Astrocyte (in vitro differentiated cells and primary cell): Measurements from ENCODE around the gene KRTAP5-1. TPM values are rescaled to one million over a fixed set of nuclear protein-coding genes. Genes with fewer than 3 reads are reported as not detected.

ENCODE experiments used
- DNase-seq: peaks from one replicate; pipeline ENCODE4 v3.0.0-alpha.2; 2010; ENCODE audit warnings: low read depth
- FAIRE-seq: peaks from 2 replicates; lab custom pipeline; 2011; peaks lifted over from hg19 to GRCh38; lab: Jason Lieb, UNC
- H2AFZ ChIP-seq: 2 replicates; pipeline ENCODE4 v1.6.0; 2012; ENCODE audit warnings: low read depth, low read length, inconsistent platforms
- H3K27ac ChIP-seq: 2 replicates; pipeline ENCODE4 v1.5.1; 2011; ENCODE audit warnings: low read depth, low read length, inconsistent platforms
- H3K27me3 ChIP-seq: 2 replicates; pipeline ENCODE4 v1.6.0; 2011; ENCODE audit warnings: low read length, inconsistent platforms; ENCODE audit not compliant: insufficient read depth
- H3K36me3 ChIP-seq: 2 replicates; pipeline ENCODE4 v1.5.1; 2011; ENCODE audit warnings: low read length, inconsistent platforms; ENCODE audit not compliant: insufficient read depth
- H3K4me1 ChIP-seq: 2 replicates; pipeline ENCODE4 v1.5.1; 2011; ENCODE audit warnings: low read length, inconsistent platforms; ENCODE audit not compliant: insufficient read depth
- H3K4me2 ChIP-seq: 2 replicates; pipeline ENCODE4 v1.6.0; 2012; ENCODE audit warnings: low read length, inconsistent platforms
- H3K4me3 ChIP-seq: 2 replicates; pipeline ENCODE4 v1.5.1; 2011; ENCODE audit warnings: low read depth, mild to moderate bottlenecking, low read length, inconsistent platforms; ENCODE audit not compliant: insufficient read depth
- H3K79me2 ChIP-seq: 2 replicates; pipeline ENCODE4 v1.6.0; 2012; ENCODE audit warnings: mild to moderate bottlenecking, low read length, inconsistent platforms; ENCODE audit not compliant: insufficient read depth
- H3K9ac ChIP-seq: 2 replicates; pipeline ENCODE4 v1.6.0; 2012; ENCODE audit warnings: mild to moderate bottlenecking, low read length, inconsistent platforms
- H3K9me3 ChIP-seq: 2 replicates; pipeline ENCODE4 v1.5.1; 2012; ENCODE audit warnings: low read depth, mild to moderate bottlenecking, low read length, inconsistent platforms; ENCODE audit not compliant: insufficient read depth
- H4K20me1 ChIP-seq: 2 replicates; pipeline ENCODE4 v1.6.0; 2012; ENCODE audit warnings: low read length, inconsistent platforms; ENCODE audit not compliant: insufficient read depth
- H3K27ac Mint-ChIP-seq: one replicate; pipeline ENCODE4 v1.8.0; 2021; ENCODE audit warnings: mild to moderate bottlenecking, mixed read lengths; ENCODE audit not compliant: unreplicated experiment
- H3K27me3 Mint-ChIP-seq: one replicate; pipeline ENCODE4 v1.8.0; 2021; ENCODE audit warnings: low read depth, mixed read lengths; ENCODE audit not compliant: unreplicated experiment
- H3K36me3 Mint-ChIP-seq: one replicate; pipeline ENCODE4 v1.8.0; 2021; ENCODE audit warnings: low read depth, mixed read lengths; ENCODE audit not compliant: unreplicated experiment
- H3K4me1 Mint-ChIP-seq: one replicate; pipeline ENCODE4 v1.8.0; 2021; ENCODE audit warnings: low read depth, mixed read lengths; ENCODE audit not compliant: unreplicated experiment
- H3K4me3 Mint-ChIP-seq: one replicate; pipeline ENCODE4 v1.8.0; 2021; ENCODE audit warnings: mild to moderate bottlenecking, moderate library complexity, mixed read lengths; ENCODE audit not compliant: unreplicated experiment
- H3K9me3 Mint-ChIP-seq: one replicate; pipeline ENCODE4 v1.8.0; 2021; ENCODE audit warnings: mild to moderate bottlenecking, mixed read lengths; ENCODE audit not compliant: unreplicated experiment
- EZH2 ChIP-seq: IDR thresholded peaks from 2 replicates; pipeline ENCODE4 v1.6.1; 2012; ENCODE audit warnings: mild to moderate bottlenecking, low read length, inconsistent platforms; ENCODE audit not compliant: insufficient read depth
- total RNA-seq: library from RNA; stranded (reverse); gene quantifications from 2 replicates; pipeline ENCODE4 v1.2.1, GENCODE V29; 2021
- TF ChIP-seq, protein P1 (sequence below): IDR thresholded peaks from 2 replicates; pipeline ENCODE4 v1.5.1; 2011; ENCODE audit warnings: low read depth, mild to moderate bottlenecking, inconsistent platforms, low read length, moderate library complexity; ENCODE audit not compliant: insufficient read depth

KRTAP5-1 gene
- total RNA-seq, 1 donor from 2014 or later, result not detected

DNA sequence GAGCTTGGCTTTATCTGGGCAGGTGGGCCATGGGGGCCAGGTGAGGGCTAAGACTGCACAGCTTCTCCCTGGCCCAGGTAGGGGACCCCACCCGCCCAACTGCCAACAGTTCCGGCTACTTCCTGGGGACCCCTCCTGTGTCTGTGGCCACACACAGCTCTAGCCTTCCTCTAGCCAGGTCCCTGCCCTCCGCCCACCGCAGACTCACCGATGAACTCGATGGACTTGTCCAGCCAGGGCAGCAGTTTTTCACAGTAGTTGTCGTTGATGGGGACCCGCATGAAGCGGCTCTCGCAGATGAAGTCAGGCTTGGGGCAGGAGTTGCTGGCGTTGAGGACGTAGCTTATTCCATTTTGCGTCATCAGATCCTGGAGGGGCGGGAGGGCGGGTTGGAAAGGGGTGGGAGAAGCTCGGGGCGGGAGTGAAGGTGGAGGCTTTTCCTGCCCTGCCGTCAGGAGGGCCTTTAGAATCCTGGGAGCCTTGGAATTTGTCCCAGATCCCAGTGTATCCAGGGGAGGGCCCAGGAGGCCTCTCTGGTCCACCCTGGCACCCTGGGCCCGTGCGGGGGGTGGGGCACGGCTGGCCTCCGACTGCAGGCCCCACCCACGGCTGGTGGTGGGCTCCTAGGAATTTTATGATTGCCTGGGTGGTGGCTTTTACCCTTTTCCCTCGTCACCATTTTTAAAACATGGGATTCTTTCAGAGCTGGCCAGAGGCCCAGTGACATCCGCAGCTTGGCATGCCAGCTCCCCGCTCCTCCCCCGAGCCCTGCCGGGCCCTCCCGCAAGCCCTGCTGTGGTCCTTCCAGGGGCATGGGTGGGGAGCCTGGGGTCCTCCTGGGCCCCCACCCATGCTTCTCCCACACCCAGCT is 26.9 kb downstream of the KRTAP5-1 start:
- peak overlapping the region; percentile 44 for H3K4me2 ChIP-seq
- H3K9ac ChIP-seq, result peak overlapping the region; percentile 57
- no peak for TF ChIP-seq EZH2
- TF ChIP-seq, protein P1, sequence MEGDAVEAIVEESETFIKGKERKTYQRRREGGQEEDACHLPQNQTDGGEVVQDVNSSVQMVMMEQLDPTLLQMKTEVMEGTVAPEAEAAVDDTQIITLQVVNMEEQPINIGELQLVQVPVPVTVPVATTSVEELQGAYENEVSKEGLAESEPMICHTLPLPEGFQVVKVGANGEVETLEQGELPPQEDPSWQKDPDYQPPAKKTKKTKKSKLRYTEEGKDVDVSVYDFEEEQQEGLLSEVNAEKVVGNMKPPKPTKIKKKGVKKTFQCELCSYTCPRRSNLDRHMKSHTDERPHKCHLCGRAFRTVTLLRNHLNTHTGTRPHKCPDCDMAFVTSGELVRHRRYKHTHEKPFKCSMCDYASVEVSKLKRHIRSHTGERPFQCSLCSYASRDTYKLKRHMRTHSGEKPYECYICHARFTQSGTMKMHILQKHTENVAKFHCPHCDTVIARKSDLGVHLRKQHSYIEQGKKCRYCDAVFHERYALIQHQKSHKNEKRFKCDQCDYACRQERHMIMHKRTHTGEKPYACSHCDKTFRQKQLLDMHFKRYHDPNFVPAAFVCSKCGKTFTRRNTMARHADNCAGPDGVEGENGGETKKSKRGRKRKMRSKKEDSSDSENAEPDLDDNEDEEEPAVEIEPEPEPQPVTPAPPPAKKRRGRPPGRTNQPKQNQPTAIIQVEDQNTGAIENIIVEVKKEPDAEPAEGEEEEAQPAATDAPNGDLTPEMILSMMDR, result no peak
- no peak overlapping the region for H3K4me3 Mint-ChIP-seq
- no peak overlapping the region for H2AFZ ChIP-seq
- no peak overlapping the region for H3K4me3 ChIP-seq
- peaks cover 55% of the 10 kb centered on the region for H4K20me1 ChIP-seq
- H3K4me1 Mint-ChIP-seq, result peaks cover 3% of the 10 kb centered on the region
- peaks cover 22% of the 10 kb centered on the region for H3K4me1 ChIP-seq
- H3K27ac Mint-ChIP-seq, result no peak overlapping the region
- no peaks in the 10 kb centered on the region for H3K79me2 ChIP-seq
- peaks cover 3% of the 10 kb centered on the region for H3K27me3 Mint-ChIP-seq
- peak overlapping the region; percentile 69 for H3K27ac ChIP-seq
- no peaks in the 10 kb centered on the region for H3K27me3 ChIP-seq
- no peaks in the 10 kb centered on the region for H3K36me3 ChIP-seq
- DNase-seq (peak; percentile 74), FAIRE-seq (no peak)
- no peaks in the 10 kb centered on the region for H3K9me3 Mint-ChIP-seq
- H3K9me3 ChIP-seq, result no peaks in the 10 kb centered on the region
- H3K36me3 Mint-ChIP-seq, result peaks cover 8% of the 10 kb centered on the region

DNA sequence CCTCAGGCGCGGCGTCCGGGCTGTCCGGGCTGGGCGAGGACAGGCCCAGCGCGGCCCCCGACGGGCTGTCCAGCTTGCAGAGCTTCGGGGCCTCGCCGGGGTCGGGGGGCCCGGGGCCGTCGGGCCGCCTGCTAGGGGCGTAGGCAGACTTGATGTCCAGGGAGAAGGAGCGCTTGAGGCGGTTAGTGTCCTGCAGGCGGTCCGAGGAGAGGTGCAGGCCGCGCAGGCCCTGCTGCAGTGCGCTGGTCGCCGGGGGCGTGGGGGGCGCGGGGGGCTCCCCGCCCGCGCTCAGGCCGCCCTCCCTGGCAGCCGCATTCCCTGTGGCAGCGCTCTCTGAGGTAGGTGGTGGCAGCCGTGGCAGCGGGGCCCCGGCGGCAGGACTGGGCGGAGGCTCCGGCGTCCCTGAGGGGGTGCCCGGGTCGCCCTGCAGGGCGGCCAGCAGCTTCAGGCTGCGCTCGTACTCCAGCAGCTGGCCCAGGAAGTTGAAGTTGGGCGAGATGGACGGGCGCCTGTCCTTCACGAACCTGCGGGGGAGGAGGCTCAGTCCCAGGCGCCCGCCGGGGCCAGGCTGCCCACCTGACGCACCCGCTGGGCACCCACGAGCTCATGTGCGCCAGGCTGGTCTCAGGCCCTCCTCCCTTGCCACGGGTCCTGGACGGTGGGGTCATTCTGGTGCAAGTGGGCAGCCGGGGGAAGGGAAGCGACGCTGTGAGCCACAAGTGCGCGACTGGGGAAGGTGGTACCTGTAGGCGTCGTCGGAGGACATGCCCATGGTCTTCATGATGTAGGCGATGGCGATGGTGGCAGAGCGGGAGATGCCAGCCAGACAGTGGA is 27.8 kb downstream of the KRTAP5-1 start:
- peak overlapping the region; percentile 44 for H3K4me2 ChIP-seq
- FAIRE-seq, result no peak
- H3K4me1 Mint-ChIP-seq, result peaks cover 3% of the 10 kb centered on the region
- no peak for DNase-seq
- H3K79me2 ChIP-seq, result no peaks in the 10 kb centered on the region
- peaks cover 47% of the 10 kb centered on the region for H4K20me1 ChIP-seq
- H3K27me3 ChIP-seq, result no peaks in the 10 kb centered on the region
- H2AFZ ChIP-seq, result no peak overlapping the region
- no peak overlapping the region for H3K27ac Mint-ChIP-seq
- H3K27ac ChIP-seq, result peak overlapping the region; percentile 49
- TF ChIP-seq EZH2, result no peak
- TF ChIP-seq, protein P1, result no peak
- peaks cover 8% of the 10 kb centered on the region for H3K27me3 Mint-ChIP-seq
- H3K4me1 ChIP-seq, result peaks cover 22% of the 10 kb centered on the region
- H3K4me3 ChIP-seq, result no peak overlapping the region
- H3K4me3 Mint-ChIP-seq, result no peak overlapping the region
- H3K36me3 ChIP-seq, result no peaks in the 10 kb centered on the region
- no peaks in the 10 kb centered on the region for H3K9me3 Mint-ChIP-seq
- peak overlapping the region; percentile 57 for H3K9ac ChIP-seq
- H3K9me3 ChIP-seq, result no peaks in the 10 kb centered on the region
- H3K36me3 Mint-ChIP-seq, result peaks cover 8% of the 10 kb centered on the region
